Measurements from ENCODE around the gene DBX1.

DNA sequence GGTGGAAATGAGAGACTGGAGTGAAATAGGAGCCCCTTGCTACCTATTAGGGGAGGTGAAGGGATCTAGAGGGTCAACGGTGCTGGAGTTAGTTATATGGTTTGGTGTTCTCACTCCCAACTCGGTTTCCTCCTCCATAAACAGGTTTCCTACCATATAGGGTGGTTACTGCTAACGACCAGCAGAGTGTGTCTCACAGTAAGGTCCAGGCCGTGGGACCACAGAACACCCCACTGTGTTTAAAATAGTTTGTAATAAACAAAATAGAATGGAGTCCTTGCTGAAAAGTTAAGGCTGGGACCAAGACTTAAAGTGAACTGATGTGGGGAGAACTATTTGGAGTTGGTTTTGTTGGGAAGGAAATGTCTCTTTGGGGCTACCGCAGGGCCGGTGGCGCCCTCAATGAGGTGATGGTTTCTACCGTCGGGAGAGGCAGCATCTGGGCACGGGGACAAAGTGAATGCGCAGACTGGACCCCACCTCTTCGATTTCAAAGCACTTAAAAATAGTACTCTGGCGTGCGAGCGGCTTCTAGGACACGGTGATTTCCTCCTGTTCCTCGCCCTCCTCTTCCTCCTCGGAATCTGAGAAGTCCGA is 4.5 kb downstream of the DBX1 start:
- TF ChIP-seq FOXM1 (IDR thresholded peaks at IDR 0.05; ENCODE audit: borderline replicate concordance) (no peak), SUZ12 (IDR thresholded peaks at IDR 0.05) (no peak)

Measured in HEK293T (cell line).